ENCODE results near the gene TMEM150B.
A peak's percentile ranks its signal among the peaks of the same experiment; 100 is the strongest.

The TMEM150B gene

DNA sequence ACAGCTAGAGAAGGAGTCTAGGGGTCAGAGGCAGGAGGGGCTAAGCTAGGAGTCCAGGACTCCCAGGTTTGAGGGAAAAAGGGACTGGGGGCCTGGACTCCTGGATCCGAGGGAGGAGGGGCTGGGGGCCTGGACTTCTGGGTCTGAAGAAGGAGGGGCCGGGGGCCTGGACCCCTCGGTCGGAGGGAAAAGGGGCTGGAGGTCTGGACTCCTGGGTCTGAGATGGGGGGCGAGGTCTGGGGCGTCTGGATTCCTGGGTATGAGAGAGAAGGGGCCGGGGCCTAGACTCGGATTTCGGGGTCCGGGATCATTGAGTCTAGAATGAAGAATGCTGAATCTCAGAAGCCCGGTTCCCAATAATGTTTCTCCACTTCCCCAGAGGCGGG lies 22.8 kb downstream of the TMEM150B start:
- DNase-seq (ENCODE audit: low spot score) = no peak
- in situ Hi-C loops (cut with MboI; ENCODE audit: low pct_unique_long_range_greater_than_20kb, low sequenced_read_pairs, unreplicated experiment) = no loop called here
- TF ChIP-seq, protein P1, sequence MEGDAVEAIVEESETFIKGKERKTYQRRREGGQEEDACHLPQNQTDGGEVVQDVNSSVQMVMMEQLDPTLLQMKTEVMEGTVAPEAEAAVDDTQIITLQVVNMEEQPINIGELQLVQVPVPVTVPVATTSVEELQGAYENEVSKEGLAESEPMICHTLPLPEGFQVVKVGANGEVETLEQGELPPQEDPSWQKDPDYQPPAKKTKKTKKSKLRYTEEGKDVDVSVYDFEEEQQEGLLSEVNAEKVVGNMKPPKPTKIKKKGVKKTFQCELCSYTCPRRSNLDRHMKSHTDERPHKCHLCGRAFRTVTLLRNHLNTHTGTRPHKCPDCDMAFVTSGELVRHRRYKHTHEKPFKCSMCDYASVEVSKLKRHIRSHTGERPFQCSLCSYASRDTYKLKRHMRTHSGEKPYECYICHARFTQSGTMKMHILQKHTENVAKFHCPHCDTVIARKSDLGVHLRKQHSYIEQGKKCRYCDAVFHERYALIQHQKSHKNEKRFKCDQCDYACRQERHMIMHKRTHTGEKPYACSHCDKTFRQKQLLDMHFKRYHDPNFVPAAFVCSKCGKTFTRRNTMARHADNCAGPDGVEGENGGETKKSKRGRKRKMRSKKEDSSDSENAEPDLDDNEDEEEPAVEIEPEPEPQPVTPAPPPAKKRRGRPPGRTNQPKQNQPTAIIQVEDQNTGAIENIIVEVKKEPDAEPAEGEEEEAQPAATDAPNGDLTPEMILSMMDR (IDR thresholded peaks at IDR 0.05; ENCODE audit: extremely low read depth, insufficient read depth, missing control alignments) = no peak

DNA sequence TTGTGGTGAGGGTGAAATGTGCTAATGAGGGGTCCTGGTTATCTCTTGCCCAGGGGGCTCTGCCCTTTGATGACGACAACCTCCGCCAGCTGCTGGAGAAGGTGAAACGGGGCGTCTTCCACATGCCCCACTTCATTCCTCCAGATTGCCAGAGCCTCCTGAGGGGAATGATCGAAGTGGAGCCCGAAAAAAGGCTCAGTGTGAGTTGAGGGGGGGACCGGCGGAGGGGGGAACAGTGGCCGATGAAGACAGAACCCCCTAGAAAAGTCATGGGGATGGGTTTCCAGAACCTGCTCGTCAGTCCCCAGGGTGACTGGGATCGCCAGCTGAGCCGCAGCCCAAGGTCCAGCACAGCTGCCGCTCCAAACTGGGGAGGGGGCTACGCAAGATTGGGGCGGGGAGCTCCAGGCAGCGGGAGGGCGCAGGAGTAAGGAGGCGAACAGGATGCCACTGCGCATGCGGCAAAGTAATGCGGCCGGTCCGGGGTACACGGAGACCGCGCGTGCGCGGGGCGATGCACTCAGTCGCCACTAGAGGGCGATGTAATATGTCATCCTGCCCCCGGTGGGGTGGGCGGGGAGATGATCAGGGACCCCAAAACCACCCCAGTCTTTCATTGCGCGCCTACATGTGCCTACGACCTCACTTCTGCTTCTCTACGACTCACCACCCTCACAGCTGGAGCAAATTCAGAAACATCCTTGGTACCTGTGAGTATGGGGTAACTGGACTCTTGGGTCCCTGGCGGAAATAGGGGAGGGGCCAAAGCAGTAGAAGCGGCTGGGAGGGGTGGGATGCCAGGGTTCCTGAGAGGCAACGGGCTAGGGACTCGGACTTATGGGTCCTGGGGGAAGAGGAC lies 23.5 kb downstream of the TMEM150B start:
- TF ChIP-seq, protein P1 (IDR thresholded peaks at IDR 0.05; ENCODE audit: extremely low read depth, insufficient read depth, missing control alignments) = peak; percentile 86
- in situ Hi-C loops (cut with MboI; ENCODE audit: low pct_unique_long_range_greater_than_20kb, low sequenced_read_pairs, unreplicated experiment) = no loop called here
- DNase-seq (ENCODE audit: low spot score) = peak; percentile 97

DNA sequence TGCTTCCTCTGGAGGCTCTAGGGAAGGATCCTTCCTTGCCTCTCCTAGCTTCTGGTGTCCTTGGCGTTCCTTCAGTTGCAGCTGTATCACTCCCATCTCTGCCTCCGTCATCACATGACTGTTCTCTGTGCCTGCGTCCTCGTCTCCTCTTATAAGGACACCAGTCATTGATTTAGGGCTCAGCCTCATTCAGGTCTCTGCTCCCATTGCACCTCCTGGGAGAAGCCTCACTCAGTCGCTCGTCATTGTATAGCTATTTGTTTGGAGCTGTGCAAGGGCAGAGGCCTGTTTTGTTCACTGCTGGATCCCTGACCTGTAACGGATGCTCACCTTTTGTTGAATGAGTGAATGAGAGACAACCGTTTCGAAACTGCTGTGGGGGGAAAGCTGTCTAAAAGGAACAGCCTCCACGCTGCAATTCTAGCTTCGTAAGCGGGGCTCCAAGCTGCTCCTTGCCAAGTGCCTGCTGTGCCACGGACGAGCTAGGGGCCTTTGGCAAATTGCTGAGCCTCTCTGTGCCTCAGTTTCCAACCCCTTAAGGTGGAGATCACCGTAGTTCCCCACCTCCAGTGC lies 24.2 kb downstream of the TMEM150B start:
- no peak for DNase-seq (ENCODE audit: low spot score)
- TF ChIP-seq, protein P1 (IDR thresholded peaks at IDR 0.05; ENCODE audit: extremely low read depth, insufficient read depth, missing control alignments) = no peak
- in situ Hi-C loops (cut with MboI; ENCODE audit: low pct_unique_long_range_greater_than_20kb, low sequenced_read_pairs, unreplicated experiment) = no loop called here

DNA sequence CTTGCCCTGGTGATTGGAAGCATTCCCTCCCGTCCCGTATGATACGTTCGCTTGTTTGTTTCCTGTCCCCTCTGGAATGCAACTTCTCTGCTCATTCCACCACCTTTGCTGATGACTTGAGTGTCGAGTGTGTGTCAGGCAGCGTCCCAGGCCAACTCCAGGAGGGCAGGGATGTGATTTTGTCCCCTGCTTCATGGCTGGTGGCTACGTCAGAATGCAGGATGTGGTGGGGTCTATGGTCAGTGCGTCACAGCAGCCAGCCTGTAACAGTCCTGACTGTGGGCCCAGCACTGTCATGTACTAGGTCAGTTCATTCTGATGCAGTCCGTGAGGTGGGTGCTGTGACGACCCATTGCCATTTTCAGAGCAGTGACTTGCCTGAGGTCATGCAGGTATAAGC lies 25.1 kb downstream of the TMEM150B start:
- DNase-seq (ENCODE audit: low spot score) = no peak
- in situ Hi-C loops (cut with MboI; ENCODE audit: low pct_unique_long_range_greater_than_20kb, low sequenced_read_pairs, unreplicated experiment) = no loop called here
- TF ChIP-seq, protein P1 (IDR thresholded peaks at IDR 0.05; ENCODE audit: extremely low read depth, insufficient read depth, missing control alignments) = no peak

DNA sequence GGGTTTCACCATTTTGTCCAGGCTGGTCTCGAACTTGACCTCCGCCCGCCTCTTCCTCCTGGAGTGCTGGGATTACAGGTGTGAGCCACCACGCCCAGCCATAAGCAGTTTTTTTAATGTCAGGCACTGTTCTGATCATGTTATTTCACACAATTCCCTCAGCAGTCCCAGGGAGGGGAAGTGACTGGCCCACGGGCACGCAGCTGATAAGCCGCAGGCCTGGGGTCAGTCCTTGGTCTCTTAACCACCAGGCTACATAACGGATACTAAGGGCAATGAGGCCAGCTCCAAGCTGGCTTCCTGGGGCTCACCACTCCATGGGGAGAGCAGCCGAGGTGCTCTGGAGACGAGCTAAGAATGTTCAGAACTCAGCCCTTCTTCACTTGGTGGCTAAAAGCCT lies 27.9 kb downstream of the TMEM150B start:
- in situ Hi-C loops (cut with MboI; ENCODE audit: low pct_unique_long_range_greater_than_20kb, low sequenced_read_pairs, unreplicated experiment) = no loop called here
- DNase-seq (ENCODE audit: low spot score) = no peak
- TF ChIP-seq, protein P1 (IDR thresholded peaks at IDR 0.05; ENCODE audit: extremely low read depth, insufficient read depth, missing control alignments) = no peak

DNA sequence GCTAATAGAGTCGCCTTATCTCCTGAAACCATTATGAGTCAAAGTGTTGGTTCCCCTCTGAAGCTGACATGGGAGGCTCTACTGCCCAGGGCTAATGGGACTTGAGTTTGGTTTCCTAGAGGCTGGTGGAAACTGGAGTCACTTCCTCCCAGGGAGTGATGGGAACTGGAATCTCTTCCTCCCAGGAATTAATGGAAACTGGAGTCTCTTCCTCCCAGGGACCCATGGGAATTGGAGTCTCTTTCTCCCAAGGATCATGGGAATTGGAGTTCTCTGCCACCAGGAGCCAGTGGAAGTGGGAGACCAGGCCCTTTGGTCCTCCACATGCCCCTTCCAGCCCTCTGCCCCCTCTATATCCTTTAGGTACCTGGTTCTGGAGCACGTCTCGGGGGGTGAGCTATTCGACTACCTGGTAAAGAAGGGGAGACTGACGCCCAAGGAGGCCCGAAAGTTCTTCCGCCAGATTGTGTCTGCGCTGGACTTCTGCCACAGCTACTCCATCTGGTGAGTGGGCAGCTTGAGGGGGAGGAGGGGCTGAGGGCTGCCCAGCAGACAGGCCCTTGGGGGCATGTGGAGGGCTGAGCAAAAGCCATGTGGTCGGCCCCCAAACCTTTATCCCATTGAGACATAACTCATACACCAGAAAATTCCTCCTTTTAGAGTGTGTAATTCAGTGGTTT lies 35.9 kb downstream of the TMEM150B start:
- in situ Hi-C loops (cut with MboI; ENCODE audit: low pct_unique_long_range_greater_than_20kb, low sequenced_read_pairs, unreplicated experiment) = no loop called here
- DNase-seq (ENCODE audit: low spot score) = no peak
- TF ChIP-seq, protein P1 (IDR thresholded peaks at IDR 0.05; ENCODE audit: extremely low read depth, insufficient read depth, missing control alignments) = no peak

Data from GM13977 (cell line).